ENCODE measurements around the gene L3MBTL2. TPM values are rescaled to one million over a fixed set of nuclear protein-coding genes. Genes with fewer than 3 reads are reported as not detected.

Gene L3MBTL2
- total and polyA plus RNA-seq, 10 donors: 11.4 to 33.8 (median 22.6) TPM

GRCh38 chr22:41237036-41237706 lies 32.1 kb downstream of the L3MBTL2 start:
- no peaks in the 10 kb centered on the region for H3K9me3 ChIP-seq
- intact Hi-C loops (cut with DNase I; ENCODE audit: low total_unique reads): no loop called here
- peak overlapping the region in 5 of 8 donors; percentile 4 to 59 (median 50) for H3K27ac ChIP-seq
- no peaks in the 10 kb centered on the region for H3K36me3 ChIP-seq
- 43 to 74% (median 49%) methylated on average over 17 to 33 of the region's 33 CpGs for WGBS, 5 donors
- H3K4me1 ChIP-seq: peaks cover 8 to 31% (median 17%) of the 10 kb centered on the region in 6 donors
- TF ChIP-seq CTCF (IDR thresholded peaks at IDR 0.05 in 8 of 11, conservative IDR thresholded peaks at IDR 0.05 in 3 of 11): no peak
- TF ChIP-seq POLR2AphosphoS5 (IDR thresholded peaks at IDR 0.05): no peak
- TF ChIP-seq POLR2A (IDR thresholded peaks at IDR 0.05): no peak
- no peaks in the 10 kb centered on the region for H3K27me3 ChIP-seq (replicated peaks in 1 of 7)
- peak overlapping the region in 7 of 8 donors; percentile 18 to 77 (median 47) for H3K4me3 ChIP-seq
- DNase-seq: no peak

- Histone ChIP-seq H3K9me3 (no peaks in the 10 kb centered on the region), H3K36me3 (peaks cover 0 to 3% (median 0%) of the 10 kb centered on the region in 6 donors), H3K4me3 (peak overlapping the region; percentile 11 to 77 (median 44)), H3K4me1 (peaks cover 8 to 29% (median 17%) of the 10 kb centered on the region in 6 donors), H3K27me3 (replicated peaks in 1 of 7) (no peaks in the 10 kb centered on the region), H3K27ac (peak overlapping the region in 5 of 8 donors; percentile 4 to 59 (median 50))
- intact Hi-C loops (cut with DNase I; ENCODE audit: low total_unique reads): no loop called here
- DNase-seq: peak; percentile 97
- 22 to 46% (median 23%) methylated on average over 27 to 97 of the region's 97 CpGs for WGBS, 5 donors
- TF ChIP-seq CTCF (IDR thresholded peaks at IDR 0.05 in 8 of 11, conservative IDR thresholded peaks at IDR 0.05 in 3 of 11) (peak; percentile 49 to 85 (median 73)), POLR2AphosphoS5 (IDR thresholded peaks at IDR 0.05) (peak; percentile 58 to 82 (median 71)), POLR2A (IDR thresholded peaks at IDR 0.05) (no peak)
Observed at GRCh38 chr22:41237707-41238569, 32.8 kb downstream of the L3MBTL2 start.

- H3K27ac ChIP-seq: no peak overlapping the region
- WGBS, 5 donors: 90 to 97% (median 93%) methylated on average over 26 to 32 of the region's 32 CpGs
- TF ChIP-seq POLR2AphosphoS5 (IDR thresholded peaks at IDR 0.05): no peak
- no peak for TF ChIP-seq CTCF (IDR thresholded peaks at IDR 0.05 in 8 of 11, conservative IDR thresholded peaks at IDR 0.05 in 3 of 11)
- no peak for TF ChIP-seq POLR2A (IDR thresholded peaks at IDR 0.05)
- peaks cover 0 to 8% (median 0%) of the 10 kb centered on the region in 6 donors for H3K36me3 ChIP-seq
- H3K9me3 ChIP-seq: no peaks in the 10 kb centered on the region
- intact Hi-C loops (cut with DNase I; ENCODE audit: low total_unique reads): no loop called here
- H3K4me1 ChIP-seq: peaks cover 8 to 29% (median 17%) of the 10 kb centered on the region in 6 donors
- H3K4me3 ChIP-seq: peak overlapping the region in 2 of 8 donors; percentile 47 to 77
- no peaks in the 10 kb centered on the region for H3K27me3 ChIP-seq (replicated peaks in 1 of 7)
- DNase-seq: no peak
Observed at GRCh38 chr22:41238570-41239442, 33.7 kb downstream of the L3MBTL2 start.

Data from spleen (tissue), 11 donors.